Liver (tissue), 9 donors: ENCODE results near the gene SMTNL2. TPM values are rescaled to one million over a fixed set of nuclear protein-coding genes. Genes with fewer than 3 reads are reported as not detected.

ENCODE experiments used
- DNase-seq: peaks from one replicate; pipeline ENCODE4 v3.0.0-alpha.2; 2017; ENCODE audit warnings: low spot score
- H3K27ac ChIP-seq, 2 donors: one replicate each; pipeline ENCODE4 v1.7.0; 2013; ENCODE audit warnings: inconsistent platforms in 2 of 2, low read length in 2 of 2, control low read depth in 1 of 2, low read depth in 1 of 2, mild to moderate bottlenecking in 1 of 2
- H3K27me3 ChIP-seq, 4 donors: one replicate each; pipeline versions ENCODE4 v1.6.1 to v1.7.0; 2013; ENCODE audit warnings: low read length in 3 of 4, inconsistent platforms in 1 of 4, mild to moderate bottlenecking in 1 of 4, moderate library complexity in 1 of 4; ENCODE audit not compliant: control insufficient read depth in 4 of 4, insufficient read depth in 4 of 4
- H3K36me3 ChIP-seq, 4 donors: one replicate each; pipeline versions ENCODE4 v1.6.1 to v1.7.0; 2013; ENCODE audit warnings: low read length in 3 of 4, mild to moderate bottlenecking in 3 of 4, low read depth in 1 of 4, moderate library complexity in 1 of 4; ENCODE audit not compliant: control insufficient read depth in 4 of 4, insufficient read depth in 3 of 4
- H3K4me1 ChIP-seq, 4 donors: one replicate each; pipeline versions ENCODE4 v1.6.1 to v1.7.0; 2013; ENCODE audit warnings: low read length in 3 of 4, mild to moderate bottlenecking in 3 of 4, moderate library complexity in 1 of 4; ENCODE audit not compliant: control insufficient read depth in 4 of 4, insufficient read depth in 4 of 4
- H3K4me3 ChIP-seq, 3 donors: one replicate each; pipeline versions ENCODE4 v1.6.1 to v1.7.0; 2013; ENCODE audit warnings: low read length in 3 of 3, control low read depth in 1 of 3, low read depth in 1 of 3, mild to moderate bottlenecking in 1 of 3
- H3K9ac ChIP-seq, 2 donors: one replicate each; pipeline ENCODE4 v1.7.0; 2013; ENCODE audit warnings: low read length in 2 of 2, mild to moderate bottlenecking in 2 of 2, moderate library complexity in 2 of 2, control low read depth in 1 of 2, low read depth in 1 of 2
- H3K9me3 ChIP-seq, 4 donors: one replicate each; pipeline versions ENCODE4 v1.6.1 to v1.7.0; 2013; ENCODE audit warnings: low read length in 3 of 4; ENCODE audit not compliant: control insufficient read depth in 4 of 4
- ATF3 ChIP-seq: IDR thresholded peaks from 2 replicates; pipeline ENCODE4 v1.6.1; 2016; ENCODE audit warnings: antibody characterized with exemption
- CTCF ChIP-seq: fragments of 150-350 bp; IDR thresholded peaks from 2 replicates; pipeline ENCODE4 v1.5.1; 2017; ENCODE audit warnings: improper control_type of control experiment, low read depth, low read length; ENCODE audit not compliant: missing input control
- EGR1 ChIP-seq, 2 donors: IDR thresholded peaks; 2 replicates each; pipeline ENCODE4 v1.6.1; 2016 to 2018; ENCODE audit warnings: antibody characterized with exemption in 2 of 2, low read depth in 2 of 2
- FOXA1 ChIP-seq: IDR thresholded peaks from 2 replicates; pipeline ENCODE4 v1.6.1; 2016; ENCODE audit warnings: antibody characterized with exemption
- FOXA2 ChIP-seq: IDR thresholded peaks from 2 replicates; pipeline ENCODE4 v1.6.1; 2016; ENCODE audit warnings: antibody characterized with exemption
- GABPA ChIP-seq, 2 donors: IDR thresholded peaks in 1 of 2; conservative IDR thresholded peaks in 1 of 2; 2 replicates each; pipeline ENCODE4 v1.6.1; 2016; ENCODE audit warnings: antibody characterized with exemption in 2 of 2, mild to moderate bottlenecking in 1 of 2, moderate library complexity in 1 of 2
- HNF4A ChIP-seq, 2 donors: conservative IDR thresholded peaks; 2 replicates each; pipeline ENCODE4 v1.6.1; 2016; ENCODE audit warnings: antibody characterized with exemption in 2 of 2, mild to moderate bottlenecking in 2 of 2
- HNF4G ChIP-seq: IDR thresholded peaks from 2 replicates; pipeline ENCODE4 v1.6.1; 2016; ENCODE audit warnings: antibody characterized with exemption
- JUND ChIP-seq, 2 donors: IDR thresholded peaks; 2 replicates each; pipeline ENCODE4 v1.6.1; 2016; ENCODE audit warnings: antibody characterized with exemption in 2 of 2
- MAX ChIP-seq: IDR thresholded peaks from 2 replicates; pipeline ENCODE4 v1.6.1; 2016; ENCODE audit warnings: antibody characterized with exemption
- NR2F2 ChIP-seq: IDR thresholded peaks from 2 replicates; pipeline ENCODE4 v1.6.1; 2016; ENCODE audit warnings: antibody characterized with exemption
- RAD21 ChIP-seq, 2 donors: IDR thresholded peaks; 2 replicates each; pipeline ENCODE4 v1.6.1; 2016; ENCODE audit warnings: antibody characterized with exemption in 2 of 2, mild to moderate bottlenecking in 2 of 2
- REST ChIP-seq: IDR thresholded peaks from 2 replicates; pipeline ENCODE4 v1.6.1; 2016; ENCODE audit warnings: antibody characterized with exemption, mild to moderate bottlenecking
- RXRA ChIP-seq, 2 donors: IDR thresholded peaks; 2 replicates each; pipeline ENCODE4 v1.6.1; 2017 to 2018; ENCODE audit warnings: antibody characterized with exemption in 2 of 2, mild to moderate bottlenecking in 1 of 2
- SP1 ChIP-seq: IDR thresholded peaks from 2 replicates; pipeline ENCODE4 v1.6.1; 2018; ENCODE audit warnings: antibody characterized with exemption, mild to moderate bottlenecking
- TAF1 ChIP-seq: conservative IDR thresholded peaks from 2 replicates; pipeline ENCODE4 v1.6.1; 2016; ENCODE audit warnings: antibody characterized with exemption, mild to moderate bottlenecking
- YY1 ChIP-seq: IDR thresholded peaks from 2 replicates; pipeline ENCODE4 v1.6.1; 2016; ENCODE audit warnings: antibody characterized with exemption, mild to moderate bottlenecking
- ZBTB33 ChIP-seq: IDR thresholded peaks from 2 replicates; pipeline ENCODE4 v1.6.1; 2016; ENCODE audit warnings: antibody characterized with exemption
- WGBS: extraction: QIAGEN DNeasy Blood & Tissue Kit; methylation state at CpG from one replicate; pipeline ENCODE4 v1.1.7; 2013; 5-methylcytosine and 5-hydroxymethylcytosine counted together
- polyA plus RNA-seq, 2 donors: library from polyadenylated mRNA; stranded (reverse) in 1 of 2; unstranded in 1 of 2; fragments of 200-250 nt in 1 of 2; fragments of >200 nt in 1 of 2; fragmentation: Nextera tagmentation in 1 of 2; extraction: Ambion mirVana in 1 of 2; gene quantifications; one replicate each; pipeline versions ENCODE4 v1.2.1 to v1.2.3, GENCODE V29; 2013 to 2015
- total RNA-seq, 2 donors: library from RNA; depleted of rRNA; stranded (reverse); fragments of >200 nt; gene quantifications; one replicate each; pipeline ENCODE4 v1.2.3, GENCODE V29; 2014
- donor health status: healthy.
- donor health status: healthy.
- donor health status: healthy.
- donor health status: healthy.
- donor health status: healthy.

Gene SMTNL2
- total and polyA plus RNA-seq, 4 donors: 0.13 to 0.29 TPM; not detected in 2

- Histone ChIP-seq H3K27me3 (no peaks in the 10 kb centered on the region), H3K36me3 (no peaks in the 10 kb centered on the region), H3K9ac (no peak overlapping the region), H3K4me1 (peaks cover 0 to 8% (median 2%) of the 10 kb centered on the region in 4 donors), H3K4me3 (no peak overlapping the region), H3K27ac (no peak overlapping the region), H3K9me3 (no peaks in the 10 kb centered on the region)
- TF ChIP-seq TAF1: no peak
- TF ChIP-seq HNF4G: peak; percentile 55
- peak; percentile 58 to 67 for TF ChIP-seq RXRA (IDR thresholded peaks at IDR 0.05)
- TF ChIP-seq GABPA (IDR thresholded peaks at IDR 0.05 in 1 of 2, conservative IDR thresholded peaks at IDR 0.05 in 1 of 2): no peak
- peak; percentile 81 to 90 for TF ChIP-seq RAD21 (IDR thresholded peaks at IDR 0.05)
- TF ChIP-seq YY1: no peak
- peak; percentile 63 for TF ChIP-seq SP1
- TF ChIP-seq JUND (IDR thresholded peaks at IDR 0.05): no peak
- TF ChIP-seq FOXA1: peak; percentile 28
- peak; percentile 35 for TF ChIP-seq FOXA2
- TF ChIP-seq HNF4A (conservative IDR thresholded peaks at IDR 0.05): peak; percentile 83 to 87
- no peak for TF ChIP-seq REST
- peak; percentile 54 for TF ChIP-seq MAX
- TF ChIP-seq ATF3: no peak
- TF ChIP-seq CTCF: peak; percentile 88
- TF ChIP-seq ZBTB33: no peak
- no peak for TF ChIP-seq EGR1 (IDR thresholded peaks at IDR 0.05; ENCODE audit: low read depth in 2 of 2)
- TF ChIP-seq NR2F2: no peak
- 31% methylated on average over 16 of the region's 16 CpGs for WGBS
- DNase-seq: peak; percentile 50
These were observed 18.9 kb upstream of the SMTNL2 start for GRCh38 chr17:4565209-4566141.
